HEK293T (cell line): ENCODE results near the gene GRAMD4.

Experiments used
- BHLHE40 ChIP-seq: fragments of 450-650 bp; IDR thresholded peaks from 2 replicates; pipeline ENCODE4 v1.6.1; 2016; ENCODE audit warnings: mild to moderate bottlenecking, moderate library complexity, borderline replicate concordance
- ELF4 ChIP-seq: fragments of 450-650 bp; IDR thresholded peaks from 2 replicates; pipeline ENCODE4 v1.6.1; 2017; ENCODE audit warnings: antibody characterized with exemption
- SP1 ChIP-seq: fragments of 450-650 bp; IDR thresholded peaks from 2 replicates; pipeline ENCODE4 v1.6.1; 2017
- SUZ12 ChIP-seq: fragments of 450-650 bp; IDR thresholded peaks from 2 replicates; pipeline ENCODE4 v1.6.1; 2016; ENCODE audit warnings: mild to moderate bottlenecking

GRCh38 chr22:46578824-46579561 is 41.2 kb upstream of the GRAMD4 start:
- TF ChIP-seq SUZ12 (no peak), ELF4 (no peak), SP1 (no peak), BHLHE40 (no peak)
